Epithelial cell of esophagus (primary cell): Measurements from ENCODE around the gene BBIP1.
A peak's percentile ranks its signal among the peaks of the same experiment; 100 is the strongest.

Experiments
- DNase-seq: peaks from one replicate; pipeline ENCODE4 v3.0.0; 2010; ENCODE audit warnings: low read depth
- H3K4me3 ChIP-seq: 2 replicates; pipeline ENCODE4 v1.5.1; 2011; ENCODE audit warnings: mild to moderate bottlenecking, low read length, control low read depth
- CTCF ChIP-seq: IDR thresholded peaks from 2 replicates; pipeline ENCODE4 v1.5.1; 2011; ENCODE audit warnings: low read depth, mild to moderate bottlenecking, low read length, control low read depth, inconsistent platforms; ENCODE audit not compliant: insufficient read depth; ENCODE audit errors: missing control alignments

The BBIP1 gene

GRCh38 chr10:110918643-110919348 lies at the start of gene BBIP1:
BBIP1 (minus strand) TSS chr10:110919180; CDS start chr10:110918157, 1,023 bp downstream.
- no peak for TF ChIP-seq CTCF
- H3K4me3 ChIP-seq = peak within 1 kb of the TSS; percentile 97
- DNase-seq = peak; percentile 100

GRCh38 chr10:110967645-110968044 lies 48.7 kb upstream of the BBIP1 start:
- H3K4me3 ChIP-seq = no peak overlapping the region
- no peak for DNase-seq
- TF ChIP-seq CTCF = no peak

GRCh38 chr10:110967009-110967630 lies 48.1 kb upstream of the BBIP1 start:
- DNase-seq = no peak

GRCh38 chr10:110966146-110966545 lies 47.2 kb upstream of the BBIP1 start:
- DNase-seq = no peak
- no peak for TF ChIP-seq CTCF
- no peak overlapping the region for H3K4me3 ChIP-seq

More at GRCh38 chr10:110967009-110967630, 48.1 kb upstream of the BBIP1 start:
- no peak for TF ChIP-seq CTCF
- H3K4me3 ChIP-seq = no peak overlapping the region

- no peak for TF ChIP-seq CTCF
- DNase-seq = no peak
- H3K4me3 ChIP-seq = no peak overlapping the region
Measured at GRCh38 chr10:110965216-110965615, 46.2 kb upstream of the BBIP1 start.

GRCh38 chr10:110964681-110965080 lies 45.7 kb upstream of the BBIP1 start:
- H3K4me3 ChIP-seq = no peak overlapping the region
- no peak for TF ChIP-seq CTCF
- no peak for DNase-seq
